Lung (tissue), 12 donors: Measurements from ENCODE around the gene KDM4C. TPM values are rescaled to one million over a fixed set of nuclear protein-coding genes. Genes with fewer than 3 reads are reported as not detected.
"Not testable (repeated sequence)": the region's sequence is repeated elsewhere in the genome, so short reads cannot be mapped to it uniquely, and the experiment has no call there.

ENCODE experiments used
- ATAC-seq: fragments of 200-7000 bp; cut with Tn5 transposase; one replicate; pipeline ENCODE4 v1.9.1; 2020; ENCODE audit warnings: moderate number of reproducible peaks; ENCODE audit not compliant: insufficient read depth, low FRiP score
- DNase-seq, 3 donors: peaks; one replicate each; pipeline ENCODE4 v3.0.0-alpha.2; 2013 to 2017
- H3K27ac ChIP-seq, 2 donors: one replicate each; pipeline ENCODE4 v1.5.1; 2013; ENCODE audit warnings: mild to moderate bottlenecking in 2 of 2, moderate library complexity in 2 of 2, control low read depth in 1 of 2, inconsistent platforms in 1 of 2, low read depth in 1 of 2, low read length in 1 of 2
- H3K27me3 ChIP-seq, 3 donors: one replicate each; pipeline ENCODE4 v1.5.1; 2013; ENCODE audit warnings: low read length in 2 of 3; ENCODE audit not compliant: control insufficient read depth in 3 of 3, insufficient read depth in 3 of 3
- H3K36me3 ChIP-seq, 4 donors: one replicate each; pipeline ENCODE4 v1.5.1; 2013; ENCODE audit warnings: low read length in 4 of 4, mild to moderate bottlenecking in 1 of 4, moderate library complexity in 1 of 4; ENCODE audit not compliant: control insufficient read depth in 4 of 4, insufficient read depth in 4 of 4
- H3K4me1 ChIP-seq, 5 donors: one replicate each; pipeline ENCODE4 v1.5.1; 2013; ENCODE audit warnings: low read length in 5 of 5, mild to moderate bottlenecking in 2 of 5, moderate library complexity in 1 of 5; ENCODE audit not compliant: control insufficient read depth in 5 of 5, insufficient read depth in 5 of 5
- H3K4me3 ChIP-seq: one replicate; pipeline ENCODE4 v1.5.1; 2013; ENCODE audit warnings: mild to moderate bottlenecking, control low read depth, moderate library complexity
- H3K9ac ChIP-seq, 2 donors: one replicate each; pipeline ENCODE4 v1.5.1; 2013; ENCODE audit warnings: low read length in 2 of 2, control low read depth in 1 of 2; ENCODE audit not compliant: insufficient read depth in 1 of 2
- H3K9me3 ChIP-seq, 4 donors: one replicate each; pipeline ENCODE4 v1.5.1; 2013; ENCODE audit warnings: low read length in 3 of 4, mild to moderate bottlenecking in 1 of 4, moderate library complexity in 1 of 4; ENCODE audit not compliant: control insufficient read depth in 4 of 4, insufficient read depth in 3 of 4
- CTCF ChIP-seq: IDR thresholded peaks from 2 replicates; pipeline ENCODE4 v1.5.1; 2012; ENCODE audit warnings: mild to moderate bottlenecking; ENCODE audit errors: control extremely low read depth, extremely low read depth
- WGBS, 2 donors: extraction: QIAGEN DNeasy Blood & Tissue Kit; methylation state at CpG; one replicate each; pipeline ENCODE4 v1.1.7; 2013; 5-methylcytosine and 5-hydroxymethylcytosine counted together
- polyA plus RNA-seq, 2 donors: library from polyadenylated mRNA; stranded (reverse); fragments of 200-250 nt; gene quantifications; one replicate each; pipeline ENCODE4 v1.2.1, GENCODE V29; 2013
- total RNA-seq, 2 donors: library from RNA; depleted of rRNA in 1 of 2; stranded (reverse); fragments of >200 nt in 1 of 2; gene quantifications; one replicate each; pipeline ENCODE4 v1.2.1, GENCODE V29; 2014 to 2021
- donor health status: control.
- donor health status: control.
- donor health status: Bipolar disorder and iron deficiency.
- donor health status: healthy.
- donor health status: DM: yes; HTN: yes; CAD: no.

KDM4C gene
- total and polyA plus RNA-seq, 4 donors = 7.1 to 78.5 (median 25.0) TPM

- Histone ChIP-seq H3K27ac (no peak overlapping the region), H3K4me3 (no peak overlapping the region), H3K27me3 (no peaks in the 10 kb centered on the region), H3K36me3 (peaks cover 0 to 13% (median 0%) of the 10 kb centered on the region in 4 donors), H3K9me3 (no peaks in the 10 kb centered on the region), H3K4me1 (peaks cover 0 to 5% (median 0%) of the 10 kb centered on the region in 5 donors), H3K9ac (no peak overlapping the region)
- 95 to 99% methylated on average over 10 of the region's 10 CpGs for WGBS, 2 donors
- ATAC-seq = no peak
- DNase-seq = no peak
- TF ChIP-seq CTCF = no peak
Observed at GRCh38 chr9:7028591-7028990, 270.8 kb downstream of the KDM4C start.

- not testable (repeated sequence) for H3K4me1 ChIP-seq, H3K27me3 ChIP-seq, H3K9me3 ChIP-seq, H3K27ac ChIP-seq, ATAC-seq, H3K9ac ChIP-seq, H3K4me3 ChIP-seq, DNase-seq
- H3K36me3 ChIP-seq = peaks cover 0 to 15% (median 0%) of the 10 kb centered on the region in 4 donors
Observed at GRCh38 chr9:7030943-7031342, 273.2 kb downstream of the KDM4C start.

GRCh38 chr9:7033076-7034045, 275.6 kb downstream of the KDM4C start:
- DNase-seq (peak in 2 of 3 donors; percentile 12 to 33), ATAC-seq (no peak)
- Histone ChIP-seq H3K36me3 (peaks cover 0 to 7% (median 0%) of the 10 kb centered on the region in 4 donors), H3K9ac (no peak overlapping the region), H3K4me1 (peaks cover 0 to 5% (median 0%) of the 10 kb centered on the region in 5 donors), H3K27me3 (no peaks in the 10 kb centered on the region), H3K9me3 (no peaks in the 10 kb centered on the region), H3K4me3 (no peak overlapping the region), H3K27ac (no peak overlapping the region)
- 58 to 66% methylated on average over 5 of the region's 5 CpGs for WGBS, 2 donors
- no peak for TF ChIP-seq CTCF

GRCh38 chr9:7037176-7037575, 279.4 kb downstream of the KDM4C start:
- Histone ChIP-seq H3K36me3 (peaks cover 0 to 4% (median 0%) of the 10 kb centered on the region in 4 donors), H3K4me1 (peaks cover 0 to 5% (median 0%) of the 10 kb centered on the region in 5 donors), H3K4me3 (no peak overlapping the region), H3K9ac (no peak overlapping the region), H3K27ac (no peak overlapping the region), H3K27me3 (no peaks in the 10 kb centered on the region), H3K9me3 (no peaks in the 10 kb centered on the region)
- 67 to 89% methylated on average over 3 of the region's 3 CpGs for WGBS, 2 donors
- no peak for TF ChIP-seq CTCF
- ATAC-seq = no peak
- DNase-seq = no peak
